ENCODE measurements around the gene SIAE. TPM values are rescaled to one million over a fixed set of nuclear protein-coding genes. Genes with fewer than 3 reads are reported as not detected.

Gene SIAE
- total RNA-seq, 1 donor from 2014 or later = 8.8 TPM

DNA sequence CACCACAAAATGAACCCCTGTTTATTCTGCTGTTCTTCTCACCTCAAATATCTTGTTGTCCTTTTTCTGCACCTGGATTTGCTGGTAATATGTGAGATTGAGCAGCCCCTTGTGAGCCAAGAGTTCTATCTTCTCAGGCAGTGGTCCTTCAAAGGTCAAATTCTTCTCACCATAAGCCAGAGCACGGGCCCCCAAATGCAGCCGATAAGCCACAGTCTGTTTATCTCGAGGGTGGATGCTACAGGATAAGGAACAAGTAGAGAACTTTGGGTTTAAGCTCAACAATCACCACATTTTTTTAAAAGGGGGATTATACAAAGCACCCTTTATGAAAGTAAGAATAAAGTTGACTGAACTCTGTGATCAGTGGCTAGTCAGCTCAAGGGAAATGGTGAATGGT lies 35.0 kb downstream of the SIAE start:
- Mint-ChIP-seq H3K36me3 (peaks cover 9% of the 10 kb centered on the region), H3K4me3 (no peak overlapping the region), H3K27ac (no peak overlapping the region), H3K27me3 (ENCODE audit: low read depth) (no peaks in the 10 kb centered on the region), H3K9me3 (peaks cover 3% of the 10 kb centered on the region), H3K4me1 (no peaks in the 10 kb centered on the region)
- TF ChIP-seq, protein P1, sequence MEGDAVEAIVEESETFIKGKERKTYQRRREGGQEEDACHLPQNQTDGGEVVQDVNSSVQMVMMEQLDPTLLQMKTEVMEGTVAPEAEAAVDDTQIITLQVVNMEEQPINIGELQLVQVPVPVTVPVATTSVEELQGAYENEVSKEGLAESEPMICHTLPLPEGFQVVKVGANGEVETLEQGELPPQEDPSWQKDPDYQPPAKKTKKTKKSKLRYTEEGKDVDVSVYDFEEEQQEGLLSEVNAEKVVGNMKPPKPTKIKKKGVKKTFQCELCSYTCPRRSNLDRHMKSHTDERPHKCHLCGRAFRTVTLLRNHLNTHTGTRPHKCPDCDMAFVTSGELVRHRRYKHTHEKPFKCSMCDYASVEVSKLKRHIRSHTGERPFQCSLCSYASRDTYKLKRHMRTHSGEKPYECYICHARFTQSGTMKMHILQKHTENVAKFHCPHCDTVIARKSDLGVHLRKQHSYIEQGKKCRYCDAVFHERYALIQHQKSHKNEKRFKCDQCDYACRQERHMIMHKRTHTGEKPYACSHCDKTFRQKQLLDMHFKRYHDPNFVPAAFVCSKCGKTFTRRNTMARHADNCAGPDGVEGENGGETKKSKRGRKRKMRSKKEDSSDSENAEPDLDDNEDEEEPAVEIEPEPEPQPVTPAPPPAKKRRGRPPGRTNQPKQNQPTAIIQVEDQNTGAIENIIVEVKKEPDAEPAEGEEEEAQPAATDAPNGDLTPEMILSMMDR (IDR thresholded peaks at IDR 0.05; ENCODE audit: unreplicated experiment) = no peak
- DNase-seq (ENCODE audit: low spot score in 2 of 2, unreplicated experiment in 2 of 2) = no peak

DNA sequence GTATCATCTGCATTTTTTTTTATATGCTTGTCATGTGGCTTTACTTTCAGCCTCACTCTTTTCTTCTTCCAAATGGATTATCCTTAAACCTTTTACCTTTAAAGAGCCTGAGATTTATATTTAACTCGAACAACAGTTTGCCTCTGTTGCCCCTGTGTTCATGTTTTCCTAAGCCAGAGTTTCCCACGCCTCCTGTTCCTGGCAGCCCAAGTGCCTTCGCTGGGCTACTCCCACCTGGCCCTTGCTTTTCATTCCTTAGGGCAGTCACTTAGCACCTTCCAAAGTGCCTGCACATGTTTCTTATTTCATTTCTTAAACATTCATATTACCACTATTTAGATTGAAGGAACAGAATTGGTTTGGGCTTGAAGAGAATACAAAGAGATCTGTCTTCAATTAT lies 37.6 kb downstream of the SIAE start:
- H3K4me3 Mint-ChIP-seq = no peak overlapping the region
- H3K9me3 Mint-ChIP-seq = peaks cover under 1% of the 10 kb centered on the region
- no peaks in the 10 kb centered on the region for H3K27me3 Mint-ChIP-seq (ENCODE audit: low read depth)
- no peak overlapping the region for H3K27ac Mint-ChIP-seq
- H3K4me1 Mint-ChIP-seq = no peaks in the 10 kb centered on the region
- DNase-seq (ENCODE audit: low spot score in 2 of 2, unreplicated experiment in 2 of 2) = no peak
- peaks cover 24% of the 10 kb centered on the region for H3K36me3 Mint-ChIP-seq
- TF ChIP-seq, protein P1 (IDR thresholded peaks at IDR 0.05; ENCODE audit: unreplicated experiment) = no peak

DNA sequence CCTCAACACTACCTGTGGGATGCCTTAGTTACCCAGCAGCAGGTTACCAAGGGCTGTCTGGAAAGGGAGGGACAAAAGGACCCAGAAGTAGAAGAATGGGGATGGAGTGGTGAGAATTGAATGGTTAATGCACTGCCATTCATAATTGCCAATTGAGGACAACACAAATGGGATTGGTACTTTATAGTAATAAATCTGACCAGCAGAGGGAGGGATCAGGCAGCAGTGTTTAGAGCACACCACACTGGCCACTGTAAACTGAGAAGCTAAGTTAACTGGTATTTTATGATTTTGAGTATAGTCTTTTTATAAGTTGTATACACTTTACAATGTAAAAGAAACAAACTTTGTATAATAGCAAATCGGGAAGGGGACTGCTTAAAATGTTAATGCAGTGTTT lies 40.2 kb downstream of the SIAE start:
- H3K27me3 Mint-ChIP-seq (ENCODE audit: low read depth) = no peaks in the 10 kb centered on the region
- H3K4me3 Mint-ChIP-seq = no peak overlapping the region
- H3K9me3 Mint-ChIP-seq = no peaks in the 10 kb centered on the region
- no peak overlapping the region for H3K27ac Mint-ChIP-seq
- no peaks in the 10 kb centered on the region for H3K4me1 Mint-ChIP-seq
- TF ChIP-seq, protein P1 (IDR thresholded peaks at IDR 0.05; ENCODE audit: unreplicated experiment) = no peak
- no peak for DNase-seq (ENCODE audit: low spot score in 2 of 2, unreplicated experiment in 2 of 2)
- H3K36me3 Mint-ChIP-seq = peaks cover 27% of the 10 kb centered on the region

DNA sequence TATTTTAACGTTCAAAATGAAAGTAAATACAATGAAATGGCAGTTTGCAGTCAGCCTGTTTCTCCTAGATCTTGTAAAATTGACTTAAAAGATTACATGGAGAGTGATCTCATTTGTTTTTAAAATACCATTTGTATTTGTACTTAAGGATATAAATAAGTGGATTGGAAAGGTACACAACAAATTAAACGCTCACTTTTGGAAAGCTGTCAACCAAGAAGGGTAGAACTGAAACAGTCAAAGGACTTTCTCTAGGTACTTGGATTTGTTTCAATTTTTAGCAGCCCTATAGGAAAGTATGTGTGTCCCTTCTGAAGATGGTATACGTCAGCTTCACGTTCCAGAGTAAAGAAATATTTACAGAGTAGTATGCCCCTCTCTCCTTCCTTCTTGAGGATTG lies 43.6 kb downstream of the SIAE start:
- Mint-ChIP-seq H3K4me3 (no peak overlapping the region), H3K27ac (no peak overlapping the region), H3K27me3 (ENCODE audit: low read depth) (no peaks in the 10 kb centered on the region), H3K4me1 (no peaks in the 10 kb centered on the region), H3K9me3 (no peaks in the 10 kb centered on the region), H3K36me3 (peaks cover 26% of the 10 kb centered on the region)
- TF ChIP-seq, protein P1 (IDR thresholded peaks at IDR 0.05; ENCODE audit: unreplicated experiment) = no peak
- no peak for DNase-seq (ENCODE audit: low spot score in 2 of 2, unreplicated experiment in 2 of 2)

DNA sequence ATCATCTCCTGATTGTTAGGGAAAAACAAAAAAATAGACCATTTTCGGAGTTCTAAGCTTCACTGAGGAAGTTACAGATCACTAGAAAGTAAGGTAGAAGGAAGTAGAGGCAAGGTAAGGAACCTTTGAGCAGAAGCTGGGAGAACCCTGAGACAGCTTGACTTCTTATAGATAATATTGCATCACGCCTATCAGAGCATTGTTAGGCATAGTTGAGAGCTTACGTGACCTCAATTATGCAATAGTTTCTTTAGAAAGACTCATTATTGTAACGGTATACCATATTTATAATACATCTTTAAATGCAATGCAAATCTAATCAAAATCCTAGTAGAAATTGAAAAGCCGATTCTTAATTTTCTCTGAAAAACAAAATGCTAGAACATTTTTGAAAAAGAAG lies 46.0 kb downstream of the SIAE start:
- H3K4me3 Mint-ChIP-seq = no peak overlapping the region
- peaks cover 9% of the 10 kb centered on the region for H3K4me1 Mint-ChIP-seq
- H3K36me3 Mint-ChIP-seq = peaks cover 17% of the 10 kb centered on the region
- TF ChIP-seq, protein P1 (IDR thresholded peaks at IDR 0.05; ENCODE audit: unreplicated experiment) = no peak
- H3K27ac Mint-ChIP-seq = no peak overlapping the region
- H3K27me3 Mint-ChIP-seq (ENCODE audit: low read depth) = no peaks in the 10 kb centered on the region
- H3K9me3 Mint-ChIP-seq = no peaks in the 10 kb centered on the region
- DNase-seq (ENCODE audit: low spot score in 2 of 2, unreplicated experiment in 2 of 2) = no peak

Data from mesothelial cell of epicardium (in vitro differentiated cells).